Muscle layer of duodenum (tissue), 2 donors: ENCODE results near the gene MAMSTR.
"Not testable (repeated sequence)": the region's sequence is repeated elsewhere in the genome, so short reads cannot be mapped to it uniquely, and the experiment has no call there.

ENCODE experiments used
- H3K27ac ChIP-seq: one replicate; pipeline ENCODE4 v1.7.0; 2013; ENCODE audit warnings: mild to moderate bottlenecking, low read length
- H3K27me3 ChIP-seq: one replicate; pipeline ENCODE4 v1.7.0; 2013; ENCODE audit warnings: low read depth, mild to moderate bottlenecking, control low read depth, low read length
- H3K36me3 ChIP-seq, 2 donors: one replicate each; pipeline ENCODE4 v1.7.0; 2013; ENCODE audit warnings: low read length in 2 of 2, control low read depth in 1 of 2, mild to moderate bottlenecking in 1 of 2; ENCODE audit not compliant: insufficient read depth in 2 of 2, control insufficient read depth in 1 of 2
- H3K4me1 ChIP-seq, 2 donors: one replicate each; pipeline ENCODE4 v1.7.0; 2013; ENCODE audit warnings: low read length in 2 of 2, mild to moderate bottlenecking in 2 of 2, control low read depth in 1 of 2, moderate library complexity in 1 of 2; ENCODE audit not compliant: insufficient read depth in 2 of 2, control insufficient read depth in 1 of 2
- H3K4me3 ChIP-seq, 2 donors: one replicate each; pipeline ENCODE4 v1.7.0; 2013; ENCODE audit warnings: low read length in 2 of 2, low read depth in 1 of 2, mild to moderate bottlenecking in 1 of 2
- H3K9me3 ChIP-seq, 2 donors: one replicate each; pipeline ENCODE4 v1.7.0; 2013; ENCODE audit warnings: low read length in 2 of 2, control low read depth in 1 of 2, mild to moderate bottlenecking in 1 of 2; ENCODE audit not compliant: control insufficient read depth in 1 of 2
- donor health status: healthy.

MAMSTR gene, protein sequence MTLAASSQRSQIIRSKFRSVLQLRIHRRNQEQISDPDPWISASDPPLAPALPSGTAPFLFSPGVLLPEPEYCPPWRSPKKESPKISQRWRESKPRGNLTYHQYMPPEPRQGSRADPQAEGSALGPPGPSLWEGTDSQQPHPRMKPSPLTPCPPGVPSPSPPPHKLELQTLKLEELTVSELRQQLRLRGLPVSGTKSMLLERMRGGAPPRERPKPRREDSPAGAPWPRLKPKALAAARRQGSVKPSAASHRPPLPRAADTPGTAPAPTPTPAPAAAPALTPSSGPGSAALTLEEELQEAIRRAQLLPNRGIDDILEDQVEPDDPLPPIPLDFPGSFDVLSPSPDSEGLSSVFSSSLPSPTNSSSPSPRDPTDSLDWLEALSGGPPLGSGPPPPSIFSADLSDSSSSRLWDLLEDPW

DNA sequence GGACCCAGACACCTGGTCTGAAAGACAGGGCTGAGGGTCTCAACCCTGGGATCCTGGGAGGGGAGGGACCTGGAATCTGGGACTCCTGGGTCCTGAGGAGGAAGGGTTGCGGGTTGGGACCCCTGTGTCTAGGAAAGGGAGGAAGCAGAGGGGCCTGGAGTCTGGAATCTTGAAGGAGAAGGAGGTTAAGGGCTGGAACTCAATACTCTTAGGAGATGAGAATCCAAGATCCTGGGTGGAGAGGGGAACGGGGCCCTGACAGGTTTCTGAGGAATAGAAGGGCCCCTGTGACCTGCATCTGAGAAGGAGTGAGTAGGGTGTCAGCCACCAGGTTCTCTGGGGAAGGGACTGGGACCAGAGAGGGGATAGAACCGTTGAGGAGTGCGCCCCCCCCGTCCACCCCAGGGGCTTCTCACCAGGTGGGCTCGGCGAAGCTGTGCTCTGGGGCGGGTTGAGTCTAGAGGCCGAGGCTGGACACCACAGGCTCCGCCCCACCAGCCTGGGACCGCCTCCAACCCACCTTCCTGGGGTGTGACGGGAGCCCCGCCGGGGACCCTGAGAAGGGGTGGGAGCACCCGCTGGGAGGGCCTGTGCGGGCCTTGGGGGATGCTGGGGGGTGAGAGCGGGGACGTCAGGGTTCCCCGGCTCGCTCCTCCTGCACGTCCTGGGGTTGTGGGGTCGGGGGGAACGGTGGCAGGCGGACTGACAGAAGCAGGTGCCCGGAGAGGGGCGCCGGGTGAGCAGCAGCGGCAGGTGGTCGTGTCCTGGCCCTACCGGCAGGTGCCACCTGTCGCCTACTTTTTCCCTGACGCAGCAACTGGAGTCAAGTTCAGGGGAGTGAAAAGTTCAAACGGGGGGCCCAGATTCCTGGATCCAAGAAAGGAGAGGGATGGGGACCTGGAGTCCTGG lies at the start of gene MAMSTR:
MAMSTR (minus strand) TSS at position 463 of the 909 bp plus-strand sequence. CDS start 694 bp downstream, outside the sequence.
- H3K27me3 ChIP-seq, result no peaks in the 10 kb centered on the region
- H3K4me1 ChIP-seq, result peaks cover 7 to 36% of the 10 kb centered on the region in 2 donors
- peaks cover 0 to 6% of the 10 kb centered on the region in 2 donors for H3K36me3 ChIP-seq
- H3K4me3 ChIP-seq, result peak within 1 kb of the TSS; percentile 62 to 72
- peak within 1 kb of the TSS; percentile 75 for H3K27ac ChIP-seq
- H3K9me3 ChIP-seq, result no peaks in the 10 kb centered on the region

DNA sequence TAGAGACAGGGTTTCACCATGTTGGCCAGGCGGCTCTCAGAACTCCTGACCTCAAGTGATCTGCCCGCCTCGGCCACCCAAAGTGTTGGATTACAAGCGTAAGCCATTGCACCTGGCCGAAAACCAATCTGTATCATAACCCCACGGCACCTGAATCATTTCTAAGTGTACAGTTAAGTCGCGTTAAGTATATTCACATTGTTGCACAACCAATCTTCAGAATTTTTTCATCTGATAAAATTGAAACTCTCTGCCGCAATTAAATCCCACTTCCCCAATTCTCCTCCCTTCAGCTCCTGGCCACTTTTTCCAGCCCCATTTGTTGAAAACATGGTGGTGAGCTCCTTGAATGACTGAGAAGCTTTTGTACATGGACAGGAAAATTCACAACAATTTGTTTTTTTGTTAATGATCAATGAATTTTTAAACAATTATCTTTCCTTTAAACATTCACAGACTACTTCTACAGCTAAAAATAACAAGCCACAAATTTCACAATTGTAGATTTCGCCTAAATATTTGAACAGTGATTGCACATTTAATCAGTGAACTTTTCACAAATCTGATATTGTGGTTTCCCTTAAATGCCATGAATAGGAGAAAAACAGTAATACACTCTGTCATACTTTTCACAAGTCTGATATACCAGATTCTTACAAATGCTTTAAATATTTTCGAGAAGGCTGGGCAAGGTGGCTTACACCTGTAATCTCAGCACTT lies 49.6 kb upstream of the MAMSTR start:
- Histone ChIP-seq H3K27ac (no peak overlapping the region), H3K4me1 (no peaks in the 10 kb centered on the region)

DNA sequence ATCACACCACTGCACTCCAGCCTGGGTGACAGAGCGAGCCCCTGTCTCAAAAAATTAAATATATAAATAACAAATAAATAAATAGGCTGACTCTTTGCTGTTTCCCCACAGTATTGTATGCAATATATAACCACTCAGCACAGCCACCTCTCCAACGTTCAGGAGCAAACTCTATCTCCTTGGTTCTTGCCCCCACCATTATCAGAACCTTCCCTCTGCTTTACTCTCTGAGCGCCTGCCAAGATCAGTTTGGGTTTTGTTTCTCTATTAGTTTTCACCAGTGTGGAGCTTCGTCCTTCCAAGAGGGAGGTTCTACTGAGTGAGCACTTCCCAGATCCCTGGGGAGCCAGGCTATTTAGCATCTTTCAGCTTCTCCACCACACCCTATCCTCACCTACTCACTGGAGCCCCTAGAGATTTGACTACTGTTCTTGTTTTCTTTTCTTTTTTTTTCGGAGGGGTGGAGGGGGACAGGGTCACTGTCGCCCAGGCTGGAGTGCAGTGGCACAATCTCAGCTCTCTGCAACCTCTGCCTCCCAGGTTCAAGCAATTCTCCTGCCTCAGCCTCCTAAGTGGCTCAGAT lies 48.7 kb upstream of the MAMSTR start:
- H3K27ac ChIP-seq, H3K27me3 ChIP-seq, H3K4me1 ChIP-seq, H3K36me3 ChIP-seq, H3K4me3 ChIP-seq, H3K9me3 ChIP-seq: not testable (repeated sequence)

More for the DNA sequence above, 49.6 kb upstream of the MAMSTR start:
- Histone ChIP-seq H3K36me3 (no peaks in the 10 kb centered on the region), H3K9me3 (no peaks in the 10 kb centered on the region), H3K27me3 (no peaks in the 10 kb centered on the region), H3K4me3 (no peak overlapping the region)

DNA sequence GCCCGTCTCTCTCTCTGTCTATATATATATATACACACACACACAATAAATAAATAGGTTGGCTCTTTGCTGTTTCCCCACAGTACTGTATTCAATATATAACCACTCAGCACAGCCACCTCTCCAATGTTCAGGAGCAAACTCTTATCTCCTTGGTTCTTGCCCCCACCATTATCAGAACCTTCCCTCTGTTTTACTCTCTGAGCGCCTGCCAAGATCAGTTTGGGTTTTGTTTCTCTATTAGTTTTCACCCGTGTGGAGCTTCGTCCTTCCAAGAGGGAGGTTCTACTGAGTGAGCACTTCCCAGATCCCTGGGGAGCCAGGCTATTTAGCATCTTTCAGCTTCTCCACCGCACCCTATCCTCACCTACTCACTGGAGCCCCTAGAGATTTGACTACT lies 46.3 kb upstream of the MAMSTR start:
- not testable (repeated sequence) for H3K27ac ChIP-seq, H3K4me3 ChIP-seq, H3K9me3 ChIP-seq, H3K27me3 ChIP-seq, H3K36me3 ChIP-seq, H3K4me1 ChIP-seq

DNA sequence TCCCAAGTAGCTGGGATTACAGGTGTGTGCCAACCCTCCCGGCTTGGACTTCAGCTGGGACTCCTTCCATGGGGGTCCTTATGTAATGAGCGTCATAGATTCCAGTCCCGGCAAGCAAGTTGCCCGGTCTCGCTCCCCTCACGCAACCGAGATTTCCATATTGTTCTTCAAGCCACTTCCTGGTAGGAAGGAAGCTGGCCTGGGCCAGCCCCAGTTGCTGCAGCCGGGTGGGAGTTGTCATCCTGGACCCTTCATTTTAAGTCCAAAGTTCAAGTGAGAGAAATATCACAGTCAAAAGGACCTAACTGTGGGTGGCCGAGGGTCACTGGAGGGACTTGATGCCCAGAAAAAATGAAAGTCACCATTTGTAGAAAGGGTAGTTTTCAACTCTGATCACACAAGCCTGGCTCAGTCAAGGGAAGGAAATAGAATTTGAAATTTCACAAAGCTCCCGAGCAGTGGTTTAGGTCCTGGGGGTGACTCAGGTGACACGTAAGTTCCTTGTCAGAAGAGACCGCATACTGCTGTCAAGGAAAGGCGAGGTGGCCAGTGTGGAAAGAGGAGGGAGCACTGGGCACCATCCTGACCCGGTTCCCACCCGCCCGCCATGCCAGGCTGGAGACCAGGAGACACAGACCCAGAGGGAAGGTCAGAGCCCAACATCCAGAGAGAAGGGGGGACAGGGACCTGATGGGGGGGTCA lies 41.1 kb upstream of the MAMSTR start:
- H3K27ac ChIP-seq, result no peak overlapping the region
- no peaks in the 10 kb centered on the region for H3K9me3 ChIP-seq
- H3K36me3 ChIP-seq, result no peaks in the 10 kb centered on the region
- no peaks in the 10 kb centered on the region for H3K27me3 ChIP-seq
- H3K4me1 ChIP-seq, result no peaks in the 10 kb centered on the region
- H3K4me3 ChIP-seq, result no peak overlapping the region

DNA sequence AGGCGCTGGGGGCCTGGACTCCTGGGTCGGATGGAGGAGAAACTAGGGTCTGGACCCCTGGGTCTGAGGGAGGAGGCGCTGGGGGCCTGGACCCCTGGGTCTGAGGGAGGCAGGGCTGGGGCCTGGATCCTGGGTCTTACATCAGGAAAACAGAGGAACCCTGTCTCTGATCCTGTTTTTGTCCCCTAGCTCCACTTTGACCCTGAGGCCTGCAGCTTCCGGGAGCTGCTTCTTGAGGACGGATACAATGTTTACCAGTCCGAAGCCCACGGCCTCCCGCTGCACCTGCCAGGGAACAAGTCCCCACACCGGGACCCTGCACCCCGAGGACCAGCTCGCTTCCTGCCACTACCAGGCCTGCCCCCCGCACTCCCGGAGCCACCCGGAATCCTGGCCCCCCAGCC lies 38.2 kb upstream of the MAMSTR start:
- peaks cover 0 to 2% of the 10 kb centered on the region in 2 donors for H3K4me1 ChIP-seq
- H3K9me3 ChIP-seq, result no peaks in the 10 kb centered on the region
- no peaks in the 10 kb centered on the region for H3K27me3 ChIP-seq
- no peak overlapping the region for H3K27ac ChIP-seq
- no peak overlapping the region for H3K4me3 ChIP-seq
- no peaks in the 10 kb centered on the region for H3K36me3 ChIP-seq

DNA sequence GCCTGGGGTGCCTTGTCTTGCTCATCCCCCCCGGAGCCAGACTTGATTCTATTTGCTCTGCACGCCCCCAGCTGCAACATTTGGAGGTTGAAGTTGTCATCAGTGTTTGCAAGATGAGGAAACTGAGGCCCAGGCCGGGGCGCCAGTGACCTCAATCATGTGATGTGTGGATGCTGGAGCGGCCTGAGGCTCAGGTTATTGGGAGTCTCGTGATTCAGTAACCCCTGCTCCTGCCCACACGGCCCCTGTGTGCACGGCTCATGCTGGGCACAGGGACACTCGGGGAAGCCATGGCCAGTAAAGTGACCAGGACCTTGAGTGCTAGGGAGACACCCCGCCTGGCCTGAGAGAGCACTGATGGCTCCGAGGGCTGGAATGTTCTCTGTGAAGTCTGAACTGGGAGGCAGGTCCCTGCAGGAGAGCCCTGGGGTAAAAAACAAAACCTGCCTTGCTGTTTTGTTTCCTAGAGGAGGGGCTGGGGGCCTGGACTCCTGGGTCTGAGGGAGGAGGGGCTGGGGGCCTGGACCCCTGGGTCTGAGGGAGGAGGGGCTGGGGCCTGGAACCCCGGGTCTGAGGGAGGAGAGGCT lies 37.7 kb upstream of the MAMSTR start:
- Histone ChIP-seq H3K4me3 (no peak overlapping the region), H3K27ac (no peak overlapping the region), H3K36me3 (no peaks in the 10 kb centered on the region)

DNA sequence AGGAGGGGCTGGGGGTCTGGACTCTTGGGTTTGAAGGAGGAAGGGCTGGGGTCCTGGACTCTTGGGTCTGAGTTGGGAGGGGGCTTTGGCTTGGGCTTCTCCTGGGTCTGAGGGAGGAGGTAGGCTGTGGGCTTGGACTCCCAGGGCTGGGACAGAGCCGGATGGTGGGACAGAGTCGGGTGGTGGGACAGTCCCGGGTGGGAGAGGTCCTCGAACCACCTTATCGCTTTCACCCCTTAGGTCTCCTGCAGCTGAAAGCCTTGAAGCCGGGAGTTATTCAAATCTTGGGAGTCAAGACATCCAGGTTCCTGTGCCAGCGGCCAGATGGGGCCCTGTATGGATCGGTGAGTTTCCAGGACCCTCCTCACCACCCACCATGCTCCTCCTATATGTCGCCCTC lies 37.2 kb upstream of the MAMSTR start:
- no peak overlapping the region for H3K4me3 ChIP-seq
- H3K36me3 ChIP-seq, result no peaks in the 10 kb centered on the region
- H3K4me1 ChIP-seq, result peaks cover 0 to 11% of the 10 kb centered on the region in 2 donors
- no peak overlapping the region for H3K27ac ChIP-seq
- no peaks in the 10 kb centered on the region for H3K9me3 ChIP-seq
- no peaks in the 10 kb centered on the region for H3K27me3 ChIP-seq

More for the DNA sequence above, 37.7 kb upstream of the MAMSTR start:
- Histone ChIP-seq H3K4me1 (peaks cover 0 to 8% of the 10 kb centered on the region in 2 donors), H3K9me3 (no peaks in the 10 kb centered on the region), H3K27me3 (no peaks in the 10 kb centered on the region)

DNA sequence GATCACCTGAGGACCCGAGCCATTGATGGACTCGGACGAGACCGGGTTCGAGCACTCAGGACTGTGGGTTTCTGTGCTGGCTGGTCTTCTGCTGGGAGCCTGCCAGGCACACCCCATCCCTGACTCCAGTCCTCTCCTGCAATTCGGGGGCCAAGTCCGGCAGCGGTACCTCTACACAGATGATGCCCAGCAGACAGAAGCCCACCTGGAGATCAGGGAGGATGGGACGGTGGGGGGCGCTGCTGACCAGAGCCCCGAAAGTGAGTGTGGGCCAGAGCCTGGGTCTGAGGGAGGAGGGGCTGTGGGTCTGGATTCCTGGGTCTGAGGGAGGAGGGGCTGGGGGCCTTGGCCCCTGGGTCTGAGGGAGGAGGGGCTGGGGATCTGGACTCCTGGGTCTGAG lies 36.7 kb upstream of the MAMSTR start:
- H3K27ac ChIP-seq, result no peak overlapping the region
- H3K36me3 ChIP-seq, result no peaks in the 10 kb centered on the region
- no peaks in the 10 kb centered on the region for H3K9me3 ChIP-seq
- H3K4me3 ChIP-seq, result no peak overlapping the region
- H3K27me3 ChIP-seq, result no peaks in the 10 kb centered on the region
- H3K4me1 ChIP-seq, result peaks cover 0 to 11% of the 10 kb centered on the region in 2 donors

DNA sequence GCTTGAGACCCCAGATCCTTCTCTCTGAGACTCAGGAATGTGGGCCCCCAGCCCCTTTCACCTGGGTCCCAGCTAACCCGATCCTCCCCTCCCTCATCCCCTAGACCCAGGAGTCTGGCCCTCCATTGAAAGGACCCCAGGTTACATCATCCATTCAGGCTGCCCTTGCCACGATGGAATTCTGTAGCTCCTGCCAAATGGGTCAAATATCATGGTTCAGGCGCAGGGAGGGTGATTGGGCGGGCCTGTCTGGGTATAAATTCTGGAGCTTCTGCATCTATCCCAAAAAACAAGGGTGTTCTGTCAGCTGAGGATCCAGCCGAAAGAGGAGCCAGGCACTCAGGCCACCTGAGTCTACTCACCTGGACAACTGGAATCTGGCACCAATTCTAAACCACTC lies 36.3 kb upstream of the MAMSTR start:
- Histone ChIP-seq H3K27ac (no peak overlapping the region), H3K4me3 (no peak overlapping the region), H3K27me3 (no peaks in the 10 kb centered on the region), H3K36me3 (no peaks in the 10 kb centered on the region), H3K4me1 (peaks cover 0 to 11% of the 10 kb centered on the region in 2 donors), H3K9me3 (no peaks in the 10 kb centered on the region)
